ENCODE results near the gene SETBP1.

The SETBP1 gene

GRCh38 chr18:44821924-44822323, 141.2 kb downstream of the SETBP1 start:
- no peak for DNase-seq

- DNase-seq = no peak
These were observed 142.6 kb downstream of the SETBP1 start for GRCh38 chr18:44823286-44823685.

- no peak for DNase-seq
These were observed 143.1 kb downstream of the SETBP1 start for GRCh38 chr18:44823782-44824181.

- DNase-seq = no peak
These were observed 144.2 kb downstream of the SETBP1 start for GRCh38 chr18:44824884-44825283.

GRCh38 chr18:44826418-44827259, 146.0 kb downstream of the SETBP1 start:
- DNase-seq = no peak

- DNase-seq = no peak
These were observed 147.4 kb downstream of the SETBP1 start for GRCh38 chr18:44828080-44828479.

- DNase-seq = no peak
These were observed 149.9 kb downstream of the SETBP1 start for GRCh38 chr18:44830581-44830980.

GRCh38 chr18:44833786-44834185, 153.1 kb downstream of the SETBP1 start:
- DNase-seq = no peak

- DNase-seq = no peak
These were observed 154.3 kb downstream of the SETBP1 start for GRCh38 chr18:44834867-44835469.

GRCh38 chr18:44835703-44836102, 155.0 kb downstream of the SETBP1 start:
- DNase-seq = no peak

GRCh38 chr18:44836263-44836662, 155.6 kb downstream of the SETBP1 start:
- no peak for DNase-seq

GRCh38 chr18:44837482-44838180, 156.9 kb downstream of the SETBP1 start:
- no peak for DNase-seq

- DNase-seq = peak; percentile 69 to 73
These were observed 158.4 kb downstream of the SETBP1 start for GRCh38 chr18:44838971-44839666.

- DNase-seq = no peak
These were observed 159.5 kb downstream of the SETBP1 start for GRCh38 chr18:44840058-44840790.

GRCh38 chr18:44841221-44841620, 160.5 kb downstream of the SETBP1 start:
- no peak for DNase-seq

- DNase-seq = no peak
These were observed 161.3 kb downstream of the SETBP1 start for GRCh38 chr18:44841752-44842587.

GRCh38 chr18:44842588-44843412, 162.1 kb downstream of the SETBP1 start:
- no peak for DNase-seq

- DNase-seq = no peak
These were observed 163.8 kb downstream of the SETBP1 start for GRCh38 chr18:44844486-44844885.

- DNase-seq = no peak
These were observed 165.8 kb downstream of the SETBP1 start for GRCh38 chr18:44846450-44846849.

- no peak for DNase-seq
These were observed 168.1 kb downstream of the SETBP1 start for GRCh38 chr18:44848644-44849335.
